ENCODE results near the gene B3GNT4.

The B3GNT4 gene

GRCh38 chr12:122205053-122205925 is 1.8 kb downstream of the B3GNT4 start:
- H3K4me3 ChIP-seq (replicated peaks; ENCODE audit: low read depth, low read length), result no peak overlapping the region
- TF ChIP-seq CTCF (IDR thresholded peaks at IDR 0.05; ENCODE audit: low read length, missing control alignments), result no peak
- DNase-seq (ENCODE audit: low read depth), result no peak

GRCh38 chr12:122206111-122206881 is 2.8 kb downstream of the B3GNT4 start:
- no peak for DNase-seq (ENCODE audit: low read depth)
- no peak for TF ChIP-seq CTCF (IDR thresholded peaks at IDR 0.05; ENCODE audit: low read length, missing control alignments)

GRCh38 chr12:122206976-122207375 is 3.5 kb downstream of the B3GNT4 start:
- no peak for DNase-seq (ENCODE audit: low read depth)
- H3K4me3 ChIP-seq (replicated peaks; ENCODE audit: low read depth, low read length), result no peak overlapping the region
- TF ChIP-seq CTCF (IDR thresholded peaks at IDR 0.05; ENCODE audit: low read length, missing control alignments), result no peak

More at GRCh38 chr12:122206111-122206881, 2.8 kb downstream of the B3GNT4 start:
- H3K4me3 ChIP-seq (replicated peaks; ENCODE audit: low read depth, low read length), result no peak overlapping the region

- no peak for DNase-seq (ENCODE audit: low read depth)
- H3K4me3 ChIP-seq (replicated peaks; ENCODE audit: low read depth, low read length), result no peak overlapping the region
- TF ChIP-seq CTCF (IDR thresholded peaks at IDR 0.05; ENCODE audit: low read length, missing control alignments), result no peak
These were observed 3.9 kb downstream of the B3GNT4 start for GRCh38 chr12:122207391-122207790.

GRCh38 chr12:122208073-122208820 is 4.7 kb downstream of the B3GNT4 start:
- no peak for DNase-seq (ENCODE audit: low read depth)
- no peak for TF ChIP-seq CTCF (IDR thresholded peaks at IDR 0.05; ENCODE audit: low read length, missing control alignments)
- no peak overlapping the region for H3K4me3 ChIP-seq (replicated peaks; ENCODE audit: low read depth, low read length)

- no peak for TF ChIP-seq CTCF (IDR thresholded peaks at IDR 0.05; ENCODE audit: low read length, missing control alignments)
- no peak overlapping the region for H3K4me3 ChIP-seq (replicated peaks; ENCODE audit: low read depth, low read length)
- no peak for DNase-seq (ENCODE audit: low read depth)
These were observed 12.3 kb downstream of the B3GNT4 start for GRCh38 chr12:122215771-122216170.

Data from fibroblast of pulmonary artery (primary cell).